PC-3 (cell line): Measurements from ENCODE around the gene HTRA2. TPM values are rescaled to one million over a fixed set of nuclear protein-coding genes. Genes with fewer than 3 reads are reported as not detected.

Experiments
- ATAC-seq: fragments of 200-7000 bp; cut with Tn5 transposase; 2 replicates; pipeline ENCODE4 v1.9.1; 2020; ENCODE audit warnings: mild to moderate bottlenecking, moderate library complexity
- BruUV-seq: library from RNA; stranded (reverse); fragments of 400-500 nt; replicated peaks from 2 replicates; lab custom pipeline; 2021; lab: Mats Ljungman, UMichigan
- CTCF ChIA-PET: fragments of 300-600 bp; sonication (Branson Sonifier 250); formaldehyde crosslinking; loops from one replicate; lab custom pipeline; 2022; ENCODE audit warnings: antibody characterized with exemption; lab: Charles Lee
- POLR2A ChIA-PET: fragments of 300-600 bp; sonication (Branson Sonifier 250); formaldehyde crosslinking; loops from one replicate; lab custom pipeline; 2022; ENCODE audit warnings: antibody characterized with exemption; ENCODE audit not compliant: unreplicated experiment; lab: Charles Lee
- DNase-seq: peaks from one replicate; pipeline ENCODE4 v3.0.0-alpha.2; 2015
- H2AFZ ChIP-seq: fragments of 300-600 bp; sonication (generic); 2 replicates; pipeline ENCODE4 v1.6.0; 2016; ENCODE audit warnings: antibody characterized with exemption, low read length
- H3F3A ChIP-seq: fragments of 300-600 bp; sonication (generic); one replicate; pipeline ENCODE4 v1.6.0; 2017; ENCODE audit warnings: antibody characterized with exemption, low read length, control low read depth, mild to moderate bottlenecking; ENCODE audit not compliant: unreplicated experiment
- H3K27ac ChIP-seq: fragments of 300-600 bp; sonication (generic); 2 replicates; pipeline ENCODE4 v1.5.1; 2016; ENCODE audit warnings: mild to moderate bottlenecking, low read length
- H3K27me3 ChIP-seq: fragments of 300-600 bp; sonication (generic); 2 replicates; pipeline ENCODE4 v1.6.1; 2016; ENCODE audit warnings: low read length, mixed read lengths
- H3K36me3 ChIP-seq: fragments of 300-600 bp; sonication (generic); 2 replicates; pipeline ENCODE4 v1.6.1; 2016; ENCODE audit warnings: low read depth, mixed run types, low read length, mixed read lengths
- H3K4me1 ChIP-seq: fragments of 300-600 bp; sonication (generic); 2 replicates; pipeline ENCODE4 v1.5.1; 2016; ENCODE audit warnings: low read length; ENCODE audit not compliant: insufficient read depth
- H3K4me2 ChIP-seq: fragments of 300-600 bp; sonication (generic); 2 replicates; pipeline ENCODE4 v1.6.0; 2016; ENCODE audit warnings: low read length
- H3K4me3 ChIP-seq: fragments of 300-600 bp; sonication (generic); 2 replicates; pipeline ENCODE4 v1.5.1; 2016; ENCODE audit warnings: mild to moderate bottlenecking, low read length, mixed read lengths
- H3K79me2 ChIP-seq: fragments of 300-600 bp; sonication (generic); 2 replicates; pipeline ENCODE4 v1.6.1; 2017; ENCODE audit warnings: low read length, mixed read lengths
- H3K9ac ChIP-seq: fragments of 300-600 bp; sonication (generic); 2 replicates; pipeline ENCODE4 v1.6.0; 2016; ENCODE audit warnings: mild to moderate bottlenecking, low read length
- H3K9me2 ChIP-seq: fragments of 300-600 bp; sonication (generic); replicated peaks from 2 replicates; pipeline ENCODE4 v1.6.1; 2016; ENCODE audit warnings: mixed run types, low read length, mixed read lengths
- H3K9me3 ChIP-seq: fragments of 300-600 bp; sonication (generic); 2 replicates; pipeline ENCODE4 v1.6.1; 2016; ENCODE audit warnings: low read length, mixed read lengths
- H4K20me1 ChIP-seq: fragments of 300-600 bp; sonication (generic); 2 replicates; pipeline ENCODE4 v1.6.1; 2016; ENCODE audit warnings: low read length, mixed read lengths
- CTCF ChIP-seq: fragments of 300-600 bp; sonication (generic); conservative IDR thresholded peaks from 2 replicates; pipeline ENCODE4 v1.5.1; 2017; ENCODE audit warnings: antibody characterized with exemption, low read depth, mild to moderate bottlenecking, low read length
- EZH2 ChIP-seq: fragments of 300-600 bp; sonication (generic); IDR thresholded peaks from one replicate; pipeline ENCODE4 v1.6.1; 2017; ENCODE audit warnings: antibody characterized with exemption, mild to moderate bottlenecking, low read length; ENCODE audit not compliant: unreplicated experiment
- EZH2phosphoT487 ChIP-seq: fragments of 300-600 bp; sonication (generic); IDR thresholded peaks from 2 replicates; pipeline ENCODE4 v1.6.1; 2018; ENCODE audit warnings: mild to moderate bottlenecking, antibody characterized with exemption, low read length, borderline replicate concordance
- intact Hi-C: fragments of 100-400 bp; cut with micrococcal nuclease; formaldehyde crosslinking; loops from 2 replicates; pipeline ENCODE4 v1.9.0; 2023
- total RNA-seq: library from RNA; depleted of rRNA; stranded (reverse); fragments of >200 nt; gene quantifications from 2 replicates; pipeline ENCODE4 v1.2.3, GENCODE V29; 2014

The HTRA2 gene
- total RNA-seq, 1 experiment from 2014 or later: 71.8 TPM

GRCh38 chr2:74513605-74514367 lies 15.9 kb upstream of the HTRA2 start:
- H3K27ac ChIP-seq: no peak overlapping the region
- no peaks in the 10 kb centered on the region for H3K27me3 ChIP-seq
- peak; percentile 49 for DNase-seq
- TF ChIP-seq EZH2phosphoT487 (no peak), CTCF (no peak), EZH2 (no peak)
- no peaks in the 10 kb centered on the region for H4K20me1 ChIP-seq
- H3K9ac ChIP-seq: peak overlapping the region; percentile 33; the same call in 1 of the 2 replicates
- peak overlapping the region; percentile 91 for H2AFZ ChIP-seq
- H3K4me3 ChIP-seq: peak overlapping the region; percentile 69
- H3F3A ChIP-seq: no peaks in the 10 kb centered on the region
- H3K36me3 ChIP-seq: no peaks in the 10 kb centered on the region
- 0 out of 2 replicates have a peak, but pooled peaks cover 3% of the 10 kb centered on the region for H3K4me1 ChIP-seq
- POLR2A ChIA-PET: no interaction called here
- H3K4me2 ChIP-seq: peak overlapping the region; percentile 82
- no peaks in the 10 kb centered on the region for H3K79me2 ChIP-seq
- H3K9me2 ChIP-seq: no peaks in the 10 kb centered on the region
- intact Hi-C loops: no loop called here
- peak; percentile 59 for ATAC-seq
- CTCF ChIA-PET: interaction anchor here (0.8 kb wide), 1 partner anchor 30 kb away, joined by 7 read pairs; no protein-coding TSS in a partner anchor
- no TSS peak for BruUV-seq
- H3K9me3 ChIP-seq: no peaks in the 10 kb centered on the region

GRCh38 chr2:74514368-74515270 lies 15.1 kb upstream of the HTRA2 start, which contains the start of gene TLX2:
TLX2 (plus strand) TSS chr2:74514450; CDS start chr2:74514807, 357 bp downstream.
- ChIA-PET POLR2A (no interaction called here), CTCF (interaction anchor here (0.5 to 0.8 kb wide), 2 partner anchors 31 to 40 kb away, joined by 7 read pairs; no protein-coding TSS in a partner anchor)
- BruUV-seq: no TSS peak
- Histone ChIP-seq H3K4me1 (0 out of 2 replicates have a peak, but pooled peaks cover 3% of the 10 kb centered on the region), H3K9ac (peak within 1 kb of the TSS; percentile 33; the same call in 1 of the 2 replicates), H3K36me3 (no peaks in the 10 kb centered on the region), H3K4me3 (peak within 1 kb of the TSS; percentile 69), H3K9me3 (no peaks in the 10 kb centered on the region), H3K9me2 (no peaks in the 10 kb centered on the region), H3K27me3 (no peaks in the 10 kb centered on the region), H4K20me1 (no peaks in the 10 kb centered on the region), H2AFZ (peak within 1 kb of the TSS; percentile 91), H3K79me2 (no peaks in the 10 kb centered on the region), H3K27ac (no peak within 1 kb of the TSS), H3F3A (no peaks in the 10 kb centered on the region), H3K4me2 (peak within 1 kb of the TSS; percentile 82)
- intact Hi-C loops: no loop called here
- peak; percentile 33 for DNase-seq
- ATAC-seq: peak; percentile 63
- no peak for TF ChIP-seq EZH2
- TF ChIP-seq EZH2phosphoT487: no peak

DNA sequence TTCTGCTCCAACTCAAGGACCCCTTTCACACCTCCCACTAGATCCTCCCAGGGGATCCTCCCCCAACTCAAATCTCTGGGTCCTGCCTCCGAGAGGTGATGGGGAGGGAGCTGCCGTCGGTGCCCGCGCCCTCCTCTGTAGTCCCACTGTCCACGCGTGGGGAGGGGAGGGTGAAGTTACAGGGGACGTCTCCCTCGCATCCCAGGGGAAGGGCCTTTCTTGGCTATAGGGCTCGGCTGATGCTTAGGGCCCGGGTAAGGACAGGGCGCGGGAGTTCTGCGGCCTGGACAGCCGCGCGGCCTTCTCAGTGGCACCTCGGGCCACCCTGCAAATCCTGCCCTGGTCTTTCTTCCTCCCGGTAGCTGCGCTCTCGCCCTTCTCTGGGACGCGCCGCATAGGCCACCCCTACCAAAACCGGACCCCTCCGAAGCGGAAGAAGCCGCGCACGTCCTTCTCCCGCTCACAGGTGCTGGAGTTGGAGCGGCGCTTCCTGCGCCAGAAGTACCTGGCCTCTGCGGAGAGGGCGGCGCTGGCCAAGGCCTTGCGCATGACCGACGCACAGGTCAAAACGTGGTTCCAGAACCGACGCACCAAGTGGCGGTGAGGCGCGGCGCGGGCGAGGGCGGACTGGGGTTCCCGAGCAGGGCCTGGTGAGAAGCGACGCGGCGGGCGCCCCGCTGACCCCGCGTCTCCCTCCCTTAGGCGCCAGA lies 14.3 kb upstream of the HTRA2 start:
- Histone ChIP-seq H3K4me2 (no peak overlapping the region), H3F3A (no peaks in the 10 kb centered on the region), H4K20me1 (no peaks in the 10 kb centered on the region), H3K27ac (no peak overlapping the region), H3K9me3 (no peaks in the 10 kb centered on the region), H3K4me1 (0 out of 2 replicates have a peak, but pooled peaks cover 3% of the 10 kb centered on the region), H3K36me3 (no peaks in the 10 kb centered on the region), H3K9me2 (no peaks in the 10 kb centered on the region), H3K4me3 (no peak overlapping the region), H3K9ac (no peak overlapping the region), H2AFZ (no peak overlapping the region), H3K27me3 (no peaks in the 10 kb centered on the region), H3K79me2 (no peaks in the 10 kb centered on the region)
- intact Hi-C loops: no loop called here
- ChIA-PET POLR2A (no interaction called here), CTCF (no interaction called here)
- DNase-seq: no peak
- BruUV-seq: no TSS peak
- TF ChIP-seq CTCF: no peak
- TF ChIP-seq EZH2: no peak
- no peak for ATAC-seq
